ENCODE data around the gene KRTAP9-6.

DNA sequence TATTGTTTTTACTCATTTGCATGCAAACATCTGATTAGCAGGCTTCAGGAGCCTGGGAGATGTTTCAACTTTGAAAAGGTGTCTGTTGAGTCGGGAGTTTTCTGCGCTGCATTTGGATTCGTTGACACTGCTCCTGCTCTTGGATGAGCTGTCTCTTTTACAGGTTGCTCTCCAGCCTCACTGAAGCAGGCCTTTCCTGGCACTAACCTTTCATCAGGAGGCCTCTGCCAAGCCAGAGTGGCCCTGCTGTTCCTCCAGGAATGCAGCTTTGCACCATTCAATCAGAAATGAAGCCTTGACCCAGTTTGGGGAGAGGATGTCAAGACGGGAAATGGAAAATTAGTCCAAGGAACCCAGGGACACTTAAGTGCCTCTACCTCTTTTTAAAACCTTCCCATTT, 37.8 kb downstream of the KRTAP9-6 start:
- no peak for TF ChIP-seq POLR2A (IDR thresholded peaks at IDR 0.05; ENCODE audit: low read depth, low read length)
- TF ChIP-seq POLR2AphosphoS5 (IDR thresholded peaks at IDR 0.05; ENCODE audit: low read depth, low read length) = no peak

Data from GM12892 (cell line).